ENCODE measurements around the gene KIF18B. TPM values are rescaled to one million over a fixed set of nuclear protein-coding genes. Genes with fewer than 3 reads are reported as not detected.

Gene KIF18B
- 25.5 TPM for polyA plus RNA-seq (2013, experiment 1 of 2)
- 22.4 TPM for polyA plus RNA-seq (2013, experiment 2 of 2)

DNA sequence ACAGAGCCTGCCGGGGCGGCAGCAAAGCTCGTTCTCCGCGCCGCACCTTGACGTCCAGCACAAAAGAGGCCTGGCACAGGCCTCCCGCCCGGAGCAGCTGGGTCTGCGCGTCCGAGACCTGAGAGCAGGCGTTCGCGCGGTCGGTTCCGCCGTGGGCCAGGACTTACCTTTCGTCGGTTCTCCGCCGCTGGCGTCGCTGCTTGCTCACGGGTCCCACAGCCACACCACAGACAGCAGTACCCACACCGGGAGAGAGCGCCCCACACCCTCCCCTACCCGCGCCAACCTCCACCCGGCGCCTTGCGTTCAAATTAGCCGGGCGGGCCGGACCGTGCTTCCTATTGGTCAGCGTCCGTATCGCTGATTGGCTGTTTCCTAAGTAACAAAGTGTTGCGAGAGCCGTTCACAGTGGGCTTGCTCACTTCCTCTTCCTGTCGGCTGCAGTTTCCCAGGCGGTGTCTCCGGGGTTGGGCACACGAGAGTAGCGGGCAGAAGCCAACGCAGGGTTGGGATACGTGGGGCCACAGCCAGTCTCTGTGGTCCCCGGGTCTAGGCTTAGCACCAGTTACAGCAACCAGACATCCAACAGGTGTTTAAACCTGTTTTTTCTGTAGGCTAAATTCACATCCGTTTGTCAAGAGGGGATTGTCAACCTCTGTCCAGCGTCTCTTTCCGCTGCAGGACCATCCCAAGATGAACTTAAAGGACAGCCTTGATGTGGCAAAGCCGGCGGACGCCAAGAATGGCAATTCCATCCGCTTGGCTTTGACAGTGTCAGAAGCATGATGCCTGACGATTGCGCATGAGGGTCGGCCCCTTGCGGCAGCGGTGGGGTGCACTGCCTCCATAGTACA, at the start of gene KIF18B:
KIF18B (minus strand) TSS at position 313 of the 854 bp plus-strand sequence. CDS start 11,429 bp downstream, outside the sequence.
- 7% methylated on average over 62 of the region's 62 CpGs for WGBS
- Histone ChIP-seq H3K27me3 (ENCODE audit: insufficient read depth, low read length) (no peaks in the 10 kb centered on the region), H3K4me3 (ENCODE audit: low read length) (peak within 1 kb of the TSS; percentile 94), H3K36me3 (ENCODE audit: insufficient read depth, low read length) (peaks cover 24% of the 10 kb centered on the region), H3K4me1 (ENCODE audit: insufficient read depth, low read length) (no peaks in the 10 kb centered on the region), H3K27ac (ENCODE audit: low read depth, low read length) (peak within 1 kb of the TSS; percentile 78), H3K9me3 (ENCODE audit: insufficient read depth, low read depth, low read length) (no peaks in the 10 kb centered on the region), H3K9ac (ENCODE audit: low read depth, low read length) (peak within 1 kb of the TSS; percentile 95)

DNA sequence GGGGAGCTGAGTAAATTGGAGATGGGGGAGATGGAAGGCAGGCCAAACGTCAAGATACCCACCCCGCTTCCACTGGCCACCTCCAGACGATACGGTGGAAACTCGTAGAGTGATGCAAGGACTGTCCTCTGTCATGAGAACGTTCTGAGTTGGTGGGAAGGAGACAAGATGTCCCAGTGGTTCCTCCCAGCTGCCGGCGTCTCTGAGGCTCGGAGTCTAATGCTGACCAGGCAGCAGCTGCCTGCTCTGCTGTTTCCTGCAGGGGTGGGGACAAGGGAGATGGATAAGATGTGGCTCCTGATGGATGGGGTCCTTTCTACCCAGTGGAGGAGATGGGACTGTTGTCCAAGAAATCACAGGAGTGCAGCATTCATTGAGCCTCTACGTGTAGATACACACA, 48.7 kb upstream of the KIF18B start:
- H3K4me1 ChIP-seq (ENCODE audit: insufficient read depth, low read length): no peaks in the 10 kb centered on the region
- peaks cover 7% of the 10 kb centered on the region for H3K9me3 ChIP-seq (ENCODE audit: insufficient read depth, low read depth, low read length)
- 90% methylated on average over 9 of the region's 10 CpGs for WGBS
- H3K9ac ChIP-seq (ENCODE audit: low read depth, low read length): no peak overlapping the region
- no peaks in the 10 kb centered on the region for H3K27me3 ChIP-seq (ENCODE audit: insufficient read depth, low read length)
- no peaks in the 10 kb centered on the region for H3K36me3 ChIP-seq (ENCODE audit: insufficient read depth, low read length)
- H3K4me3 ChIP-seq (ENCODE audit: low read length): no peak overlapping the region
- no peak overlapping the region for H3K27ac ChIP-seq (ENCODE audit: low read depth, low read length)

DNA sequence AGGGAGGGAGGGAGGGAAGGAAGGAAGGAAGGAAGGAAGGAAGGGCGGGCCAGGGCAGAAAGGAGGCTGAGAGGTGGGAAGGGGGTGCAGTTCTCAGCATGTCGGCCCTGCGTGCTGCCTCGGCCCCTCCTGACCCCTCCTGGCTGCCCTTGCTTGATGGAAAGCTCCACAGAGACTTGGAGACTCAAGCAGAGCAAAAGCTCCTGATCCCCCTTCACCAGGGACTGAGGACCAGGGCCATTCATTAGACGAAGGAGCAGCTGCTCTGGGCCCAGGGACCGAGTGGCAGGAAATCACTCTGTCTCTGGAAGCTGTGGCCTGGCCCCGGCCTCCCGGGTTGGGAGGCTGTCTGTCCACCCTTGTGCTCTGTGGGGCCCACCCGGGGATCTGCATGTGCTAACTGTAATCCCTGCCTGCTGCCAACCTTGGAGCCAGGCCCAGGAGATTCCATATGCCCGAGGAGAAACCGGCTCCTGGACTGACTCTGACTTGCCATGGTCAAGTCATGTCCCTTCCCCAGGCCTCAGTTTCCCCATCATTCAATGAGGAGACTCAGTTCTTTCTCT, 47.9 kb upstream of the KIF18B start:
- Histone ChIP-seq H3K4me1 (ENCODE audit: insufficient read depth, low read length) (no peaks in the 10 kb centered on the region), H3K9me3 (ENCODE audit: insufficient read depth, low read depth, low read length) (peaks cover 7% of the 10 kb centered on the region), H3K36me3 (ENCODE audit: insufficient read depth, low read length) (no peaks in the 10 kb centered on the region), H3K4me3 (ENCODE audit: low read length) (no peak overlapping the region), H3K27ac (ENCODE audit: low read depth, low read length) (no peak overlapping the region), H3K9ac (ENCODE audit: low read depth, low read length) (no peak overlapping the region), H3K27me3 (ENCODE audit: insufficient read depth, low read length) (no peaks in the 10 kb centered on the region)
- WGBS: 77% methylated on average over 11 of the region's 11 CpGs

DNA sequence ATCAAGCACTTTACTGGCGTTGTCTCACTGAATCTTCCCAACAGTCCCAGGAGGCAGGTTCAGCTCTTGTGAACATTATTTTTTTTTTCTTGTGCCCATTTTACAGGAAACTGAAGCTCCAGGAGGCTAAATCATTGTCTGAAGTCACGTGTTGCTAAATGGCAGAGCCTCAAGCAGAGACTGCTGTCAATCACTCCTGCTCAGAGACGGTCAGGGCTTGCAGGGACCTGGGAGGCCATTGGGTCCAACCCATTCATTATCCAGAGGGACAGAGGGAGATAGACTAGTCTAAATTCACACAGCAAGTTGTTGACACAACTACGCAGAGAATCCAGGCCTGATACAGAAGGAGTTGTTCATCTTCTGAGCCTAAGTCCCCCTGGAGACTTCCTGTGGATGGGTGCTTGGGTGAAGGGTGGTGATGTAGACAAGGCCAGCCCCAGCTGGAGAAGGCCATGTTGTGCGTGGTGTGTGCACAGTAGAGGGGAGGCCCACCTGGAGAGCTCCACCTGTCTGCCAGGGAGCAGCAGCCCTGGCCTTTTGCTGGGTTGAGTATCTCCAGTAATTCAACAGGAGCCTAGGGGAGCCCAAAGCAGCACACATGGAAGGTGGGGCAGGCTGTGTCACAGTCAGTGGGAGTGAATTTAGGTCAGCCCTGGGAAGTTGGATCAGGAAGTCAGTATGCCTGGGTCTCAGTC, 44.8 kb upstream of the KIF18B start:
- 83% methylated on average over 5 of the region's 5 CpGs for WGBS
- H3K36me3 ChIP-seq (ENCODE audit: insufficient read depth, low read length): no peaks in the 10 kb centered on the region
- H3K9ac ChIP-seq (ENCODE audit: low read depth, low read length): no peak overlapping the region
- H3K4me3 ChIP-seq (ENCODE audit: low read length): no peak overlapping the region
- H3K4me1 ChIP-seq (ENCODE audit: insufficient read depth, low read length): no peaks in the 10 kb centered on the region
- no peaks in the 10 kb centered on the region for H3K9me3 ChIP-seq (ENCODE audit: insufficient read depth, low read depth, low read length)
- H3K27me3 ChIP-seq (ENCODE audit: insufficient read depth, low read length): 0 out of 2 replicates have a peak, but pooled peaks cover 4% of the 10 kb centered on the region
- no peak overlapping the region for H3K27ac ChIP-seq (ENCODE audit: low read depth, low read length)

DNA sequence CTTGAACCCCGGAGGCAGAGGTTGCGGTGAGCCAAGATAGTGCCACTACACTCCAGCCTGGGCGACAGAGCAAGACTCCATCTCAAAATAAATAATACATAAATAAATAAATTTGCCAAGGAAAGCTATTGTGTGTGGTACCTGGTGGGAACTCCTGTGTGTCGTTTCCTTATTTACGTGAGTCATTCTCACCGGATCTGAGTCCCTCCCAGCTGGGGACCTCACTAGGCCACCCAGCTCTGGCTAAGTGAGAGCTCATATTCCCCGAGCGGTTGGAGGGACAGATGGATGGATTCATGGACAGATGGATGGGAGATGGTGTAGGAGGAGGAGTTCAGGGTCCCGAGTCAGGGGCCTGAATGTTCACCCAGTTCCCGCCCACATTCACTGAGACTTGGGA, 43.4 kb upstream of the KIF18B start:
- Histone ChIP-seq H3K27ac (ENCODE audit: low read depth, low read length) (no peak overlapping the region), H3K4me1 (ENCODE audit: insufficient read depth, low read length) (0 out of 2 replicates have a peak, but pooled peaks cover 3% of the 10 kb centered on the region), H3K9ac (ENCODE audit: low read depth, low read length) (no peak overlapping the region), H3K9me3 (ENCODE audit: insufficient read depth, low read depth, low read length) (no peaks in the 10 kb centered on the region), H3K4me3 (ENCODE audit: low read length) (no peak overlapping the region), H3K36me3 (ENCODE audit: insufficient read depth, low read length) (no peaks in the 10 kb centered on the region), H3K27me3 (ENCODE audit: insufficient read depth, low read length) (0 out of 2 replicates have a peak, but pooled peaks cover 4% of the 10 kb centered on the region)
- 80% methylated on average over 9 of the region's 10 CpGs for WGBS

DNA sequence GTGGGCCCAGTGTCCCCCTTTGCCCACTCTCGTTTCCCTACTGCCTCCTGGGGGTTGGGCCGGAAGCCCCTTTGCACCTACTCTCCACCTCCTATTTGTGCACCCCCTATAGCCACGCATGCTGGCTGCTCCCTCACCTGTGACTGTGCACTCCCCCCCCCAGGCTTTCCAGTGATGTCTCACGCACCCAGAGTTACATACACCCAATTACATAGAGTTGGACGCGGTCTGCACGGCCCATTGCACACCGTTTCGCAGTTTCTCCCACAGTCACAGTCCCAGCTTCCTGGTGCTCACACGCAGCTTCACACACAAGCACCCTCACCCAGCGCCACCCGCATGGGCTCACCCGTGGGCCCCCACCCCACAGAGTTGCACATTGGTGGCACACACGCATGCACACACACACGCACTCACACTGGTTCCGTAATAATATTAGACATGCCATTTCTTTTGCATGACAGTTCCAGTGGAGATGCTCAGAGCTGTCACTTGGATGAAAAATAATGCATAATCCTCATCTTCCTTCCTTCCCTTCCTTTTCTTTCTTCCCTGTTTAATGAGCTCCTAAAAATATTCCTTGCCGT, 42.1 kb upstream of the KIF18B start:
- Histone ChIP-seq H3K27me3 (ENCODE audit: insufficient read depth, low read length) (0 out of 2 replicates have a peak, but pooled peaks cover 4% of the 10 kb centered on the region), H3K9ac (ENCODE audit: low read depth, low read length) (no peak overlapping the region), H3K9me3 (ENCODE audit: insufficient read depth, low read depth, low read length) (no peaks in the 10 kb centered on the region), H3K4me3 (ENCODE audit: low read length) (no peak overlapping the region), H3K4me1 (ENCODE audit: insufficient read depth, low read length) (0 out of 2 replicates have a peak, but pooled peaks cover 3% of the 10 kb centered on the region), H3K36me3 (ENCODE audit: insufficient read depth, low read length) (no peaks in the 10 kb centered on the region), H3K27ac (ENCODE audit: low read depth, low read length) (no peak overlapping the region)
- WGBS: 93% methylated on average over 17 of the region's 17 CpGs

DNA sequence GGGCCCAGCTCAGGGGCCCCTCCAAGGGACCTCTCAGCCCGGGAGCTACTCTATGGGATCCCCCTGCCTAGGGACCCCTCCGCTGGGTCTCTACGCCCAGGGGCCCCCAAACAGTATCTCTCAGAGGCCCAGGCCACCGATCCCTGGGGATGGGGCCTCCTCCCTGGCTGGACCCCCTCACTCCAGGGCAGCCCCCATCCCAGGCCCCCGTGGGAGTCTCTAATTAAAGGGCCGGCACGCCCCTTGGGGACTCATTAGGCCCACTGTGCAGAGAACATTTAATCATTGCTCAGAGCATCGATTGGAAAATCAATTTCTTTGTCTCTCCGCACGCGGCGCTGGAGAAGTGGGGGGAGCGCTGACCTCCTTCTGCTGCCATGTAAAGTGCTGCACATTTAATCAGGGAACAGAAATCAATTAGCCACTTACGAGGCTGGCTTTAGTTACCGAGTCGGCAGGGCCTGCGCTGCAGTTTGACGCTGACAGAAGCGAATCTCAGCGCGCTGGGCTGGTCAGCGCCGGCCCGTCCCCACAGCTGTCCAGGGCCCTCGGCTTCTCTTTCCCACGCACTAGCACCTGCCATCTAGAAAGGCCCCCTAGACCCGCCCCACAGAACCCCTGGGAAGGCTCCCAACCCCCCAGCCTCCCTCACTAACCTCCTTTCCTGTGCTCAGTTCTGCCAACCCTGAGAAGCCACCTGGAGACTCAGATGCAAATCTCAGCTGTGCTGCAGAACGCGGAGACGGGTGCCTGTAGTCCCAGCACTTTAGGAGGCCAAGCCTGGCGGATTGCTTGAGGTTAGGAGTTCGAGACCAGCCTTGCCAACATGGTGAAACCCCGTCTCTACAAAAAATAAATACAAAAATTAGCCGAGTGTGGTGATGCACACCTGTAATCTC, 40.7 kb upstream of the KIF18B start:
- H3K9me3 ChIP-seq (ENCODE audit: insufficient read depth, low read depth, low read length): no peaks in the 10 kb centered on the region
- peak overlapping the region; percentile 36; the same call in 1 of the 2 replicates for H3K27ac ChIP-seq (ENCODE audit: low read depth, low read length)
- 0 out of 2 replicates have a peak, but pooled peaks cover 4% of the 10 kb centered on the region for H3K27me3 ChIP-seq (ENCODE audit: insufficient read depth, low read length)
- H3K9ac ChIP-seq (ENCODE audit: low read depth, low read length): no peak overlapping the region; the same call in 1 of the 2 replicates
- WGBS: 54% methylated on average over 34 of the region's 34 CpGs
- 0 out of 2 replicates have a peak, but pooled peaks cover 3% of the 10 kb centered on the region for H3K4me1 ChIP-seq (ENCODE audit: insufficient read depth, low read length)
- H3K4me3 ChIP-seq (ENCODE audit: low read length): peak overlapping the region; percentile 59
- no peaks in the 10 kb centered on the region for H3K36me3 ChIP-seq (ENCODE audit: insufficient read depth, low read length)

DNA sequence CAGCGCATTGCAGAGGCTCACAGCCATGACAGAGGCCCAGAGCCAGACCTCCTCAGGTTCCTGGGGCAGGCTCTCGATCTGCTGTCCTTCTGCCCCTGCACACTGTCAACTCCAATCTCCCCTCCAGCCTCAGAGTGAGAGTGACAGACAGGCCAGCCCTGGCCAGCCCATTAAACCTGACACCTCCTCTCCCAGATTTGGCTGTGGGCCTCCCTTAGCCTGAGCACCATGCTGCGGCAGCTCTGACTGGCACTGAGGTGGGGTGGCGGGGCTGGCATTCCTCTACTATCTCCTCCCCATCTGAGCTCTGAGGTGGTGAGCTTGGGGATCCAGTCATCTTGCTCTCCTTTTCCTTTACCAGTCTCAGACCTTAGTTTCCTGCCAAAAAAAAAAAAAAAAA, 36.0 kb upstream of the KIF18B start:
- H3K9ac ChIP-seq (ENCODE audit: low read depth, low read length): no peak overlapping the region

DNA sequence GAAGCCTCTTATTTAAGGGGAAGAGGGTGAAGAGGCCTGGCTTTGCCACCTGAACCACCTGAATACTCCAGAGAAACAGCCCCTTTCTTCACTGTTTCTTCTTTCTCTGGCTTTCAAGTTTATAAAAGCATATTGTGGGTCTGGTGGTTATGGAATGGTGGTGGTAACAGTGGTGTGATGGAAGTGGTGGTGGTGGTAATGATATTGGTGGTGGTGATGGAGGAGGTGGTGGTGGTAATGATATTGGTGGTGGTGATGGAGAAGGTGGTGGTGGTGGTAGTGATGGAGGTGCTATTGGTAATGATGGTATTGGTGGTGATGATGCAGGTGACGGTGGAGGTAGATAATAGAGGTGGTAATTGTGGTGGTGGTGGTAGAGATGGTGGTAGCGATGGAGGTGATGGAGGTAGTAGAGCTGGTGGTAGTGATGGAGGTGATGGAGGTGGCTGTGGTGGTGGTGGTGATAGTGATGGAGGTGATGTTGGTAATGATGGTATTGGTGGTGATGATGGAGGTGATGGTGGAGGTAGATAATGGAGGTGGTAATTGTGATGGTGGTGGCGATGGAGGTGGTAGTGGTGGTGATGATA, 34.6 kb upstream of the KIF18B start:
- Histone ChIP-seq H3K27me3 (ENCODE audit: insufficient read depth, low read length) (no peaks in the 10 kb centered on the region), H3K27ac (ENCODE audit: low read depth, low read length) (no peak overlapping the region), H3K9ac (ENCODE audit: low read depth, low read length) (no peak overlapping the region), H3K4me1 (ENCODE audit: insufficient read depth, low read length) (peaks cover 9% of the 10 kb centered on the region), H3K36me3 (ENCODE audit: insufficient read depth, low read length) (no peaks in the 10 kb centered on the region), H3K4me3 (ENCODE audit: low read length) (no peak overlapping the region), H3K9me3 (ENCODE audit: insufficient read depth, low read depth, low read length) (no peaks in the 10 kb centered on the region)
- WGBS: 94% methylated on average over 3 of the region's 3 CpGs

More for the DNA sequence above, 36.0 kb upstream of the KIF18B start:
- no peak overlapping the region for H3K4me3 ChIP-seq (ENCODE audit: low read length)
- H3K27ac ChIP-seq (ENCODE audit: low read depth, low read length): no peak overlapping the region
- WGBS: 95% methylated on average over 4 of the region's 4 CpGs
- H3K4me1 ChIP-seq (ENCODE audit: insufficient read depth, low read length): 0 out of 2 replicates have a peak, but pooled peaks cover 3% of the 10 kb centered on the region
- no peaks in the 10 kb centered on the region for H3K9me3 ChIP-seq (ENCODE audit: insufficient read depth, low read depth, low read length)
- H3K27me3 ChIP-seq (ENCODE audit: insufficient read depth, low read length): no peaks in the 10 kb centered on the region
- no peaks in the 10 kb centered on the region for H3K36me3 ChIP-seq (ENCODE audit: insufficient read depth, low read length)
